Activated gamma-delta T cell (primary cell): ENCODE results near the gene MRPL53.

Source experiments
- DNase-seq: peaks from one replicate; lab custom pipeline; 2025; lab: John Stamatoyannopoulos, UW

The MRPL53 gene

DNA sequence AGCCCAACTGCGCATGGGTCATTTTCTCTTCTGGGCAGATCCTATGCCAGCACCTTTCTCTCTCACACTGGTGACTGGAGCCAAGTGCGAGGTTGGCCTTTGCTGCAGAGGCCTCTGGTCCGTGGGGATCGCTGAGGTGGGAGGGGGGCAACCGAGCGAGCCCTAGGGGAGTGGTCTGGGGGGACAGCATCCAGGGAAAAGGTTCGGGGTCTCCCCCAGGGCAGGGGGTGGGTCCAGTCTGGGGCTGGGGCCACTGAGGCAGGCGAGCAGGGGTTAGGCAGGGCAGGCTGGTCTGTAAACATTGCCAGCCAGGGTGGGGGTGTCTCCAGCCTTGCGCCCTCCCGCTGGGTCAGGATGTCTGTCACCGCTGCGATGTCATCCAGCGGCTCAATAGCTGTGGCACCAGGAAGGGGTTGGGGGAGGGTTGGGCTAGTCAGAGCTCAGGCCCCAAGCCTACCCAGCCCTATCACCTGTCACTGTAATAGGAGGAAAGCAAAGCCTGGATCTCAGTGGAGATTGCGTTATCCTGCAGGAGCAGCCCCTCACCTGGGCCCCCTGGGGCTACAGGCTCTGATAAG lies 46.2 kb downstream of the MRPL53 start:
- DNase-seq: no peak

GRCh38 chr2:74425523-74425922 lies 47.0 kb downstream of the MRPL53 start:
- DNase-seq: no peak

DNA sequence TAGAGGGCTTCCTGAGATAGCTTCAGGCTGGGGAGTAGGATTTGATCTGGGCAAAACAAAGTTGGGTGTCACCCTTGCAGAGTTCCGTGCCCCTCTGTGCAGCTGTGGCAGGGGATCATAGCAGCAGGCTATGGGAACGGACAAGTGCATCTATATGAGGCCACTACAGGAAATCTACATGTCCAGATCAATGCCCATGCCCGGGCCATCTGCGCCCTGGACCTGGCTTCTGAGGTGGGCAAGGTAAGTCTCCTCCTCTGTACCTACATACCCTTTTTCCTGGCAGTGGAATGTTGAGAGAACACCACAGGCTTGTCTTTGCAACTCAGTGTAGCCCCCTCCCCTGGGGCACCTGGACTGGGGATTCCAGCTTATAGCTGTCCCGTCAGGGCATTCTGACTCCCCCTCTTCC lies 47.5 kb downstream of the MRPL53 start:
- no peak for DNase-seq

DNA sequence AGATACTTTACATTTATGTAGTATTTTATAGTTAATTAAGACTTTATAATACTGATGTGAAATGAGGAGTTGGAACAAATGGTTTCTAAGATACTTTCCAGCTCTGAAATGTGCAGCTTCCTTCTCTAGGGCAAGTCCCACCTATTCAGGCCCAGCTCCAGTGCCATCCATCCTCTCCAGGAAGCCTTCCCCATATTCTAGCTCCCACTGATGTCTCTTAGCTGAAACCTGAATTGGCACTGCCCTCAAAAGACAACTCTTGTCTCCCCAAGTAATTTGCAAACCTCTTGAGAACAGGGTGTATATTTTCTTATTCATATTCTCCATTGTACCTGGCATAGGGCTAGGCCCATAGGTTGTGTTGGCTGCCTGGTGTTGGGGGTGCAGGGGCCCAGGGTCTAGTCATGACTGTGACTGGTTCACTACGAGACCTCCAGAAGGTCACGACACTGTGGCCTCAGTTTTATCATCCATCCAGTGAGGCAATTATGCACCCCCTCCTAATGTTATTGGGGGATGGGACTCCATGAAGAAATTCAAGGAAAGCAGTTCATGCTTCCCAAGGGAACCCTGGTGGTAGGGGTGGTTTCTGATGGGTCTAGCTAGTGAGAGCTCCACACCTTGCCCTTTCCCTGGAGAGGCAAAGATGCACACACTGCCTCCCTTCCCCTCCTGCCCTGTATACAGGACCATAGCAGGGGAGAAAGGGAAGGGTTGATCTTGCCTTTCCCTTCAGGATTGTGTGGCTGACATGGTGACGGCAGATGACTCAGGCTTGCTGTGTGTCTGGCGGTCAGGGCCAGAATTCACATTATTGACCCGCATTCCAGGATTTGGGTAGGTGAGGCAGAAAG lies 48.1 kb downstream of the MRPL53 start:
- no peak for DNase-seq

DNA sequence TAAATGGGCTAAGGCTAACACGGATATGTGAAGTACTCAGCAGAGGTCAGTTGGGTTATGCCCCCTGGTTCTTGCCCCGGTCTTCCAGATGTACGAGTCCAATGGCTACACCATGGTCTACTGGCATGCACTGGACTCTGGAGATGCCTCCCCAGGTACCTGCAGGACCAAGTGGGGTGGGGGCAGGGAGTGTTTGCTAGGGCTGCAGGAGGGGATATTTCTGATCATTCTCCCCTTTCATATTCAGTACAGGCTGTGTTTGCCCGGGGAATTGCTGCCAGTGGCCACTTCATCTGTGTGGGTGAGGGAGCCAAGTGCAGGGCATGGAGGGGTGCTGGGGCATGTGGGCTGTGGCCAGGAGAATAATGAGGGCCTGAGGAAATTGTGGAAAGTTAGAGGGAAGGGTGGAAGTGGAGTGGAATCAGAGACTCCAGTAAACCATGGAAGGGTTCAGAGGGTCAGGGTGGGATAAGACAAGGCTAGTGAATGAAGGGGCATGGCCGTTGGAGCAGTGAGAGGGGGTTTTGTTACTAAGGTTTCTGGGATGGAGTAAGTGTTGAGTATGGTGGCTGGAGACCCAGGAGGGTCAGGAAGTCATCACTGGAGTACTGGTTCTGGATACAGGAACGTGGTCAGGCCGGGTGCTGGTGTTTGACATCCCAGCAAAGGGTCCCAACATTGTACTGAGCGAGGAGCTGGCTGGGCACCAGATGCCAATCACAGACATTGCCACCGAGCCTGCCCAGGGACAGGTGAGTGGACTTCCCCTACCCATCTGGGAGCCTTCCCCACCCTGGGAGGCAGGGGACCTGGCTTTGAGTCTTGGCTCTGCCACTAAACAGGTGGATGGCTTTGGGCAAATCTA lies 49.0 kb downstream of the MRPL53 start:
- DNase-seq: no peak
